ENCODE data around the gene BCL7A.

The BCL7A gene

DNA sequence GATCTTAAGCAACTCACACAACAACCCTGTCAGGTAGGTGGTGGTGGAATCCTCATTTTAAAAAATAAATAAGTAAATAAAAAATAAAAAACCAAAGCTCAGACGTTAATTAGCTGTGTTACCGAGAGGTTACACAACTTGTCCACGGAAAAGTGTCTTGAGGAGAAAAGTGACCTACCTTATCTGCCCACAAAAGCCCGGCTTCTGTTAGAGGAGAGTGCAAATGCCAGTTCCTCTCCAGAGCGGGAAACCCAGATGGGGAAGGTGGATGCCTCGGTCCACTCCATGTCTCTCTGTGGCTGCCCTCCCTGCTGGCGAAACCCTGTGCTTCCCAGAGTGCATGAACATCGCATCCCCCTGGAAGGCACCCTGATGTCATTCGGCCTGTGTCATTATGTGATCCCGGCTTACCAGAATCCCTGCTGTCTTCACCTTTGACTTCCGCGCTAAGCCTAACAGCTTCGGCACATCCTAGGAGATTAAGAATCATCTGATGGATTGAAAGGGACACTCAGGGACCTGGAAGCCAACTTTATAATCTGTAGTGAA, 63.2 kb downstream of the BCL7A start:
- H3K27me3 ChIP-seq (replicated peaks; ENCODE audit: control insufficient read depth, insufficient read depth, low read length), result no peaks in the 10 kb centered on the region
- H3K36me3 ChIP-seq (ENCODE audit: control insufficient read depth, insufficient read depth, low read length), result no peaks in the 10 kb centered on the region
- no peak for DNase-seq (ENCODE audit: extremely low read depth, insufficient read length)
- no peak overlapping the region for H3K4me3 ChIP-seq (replicated peaks; ENCODE audit: low read depth, low read length)
- TF ChIP-seq, protein P1, sequence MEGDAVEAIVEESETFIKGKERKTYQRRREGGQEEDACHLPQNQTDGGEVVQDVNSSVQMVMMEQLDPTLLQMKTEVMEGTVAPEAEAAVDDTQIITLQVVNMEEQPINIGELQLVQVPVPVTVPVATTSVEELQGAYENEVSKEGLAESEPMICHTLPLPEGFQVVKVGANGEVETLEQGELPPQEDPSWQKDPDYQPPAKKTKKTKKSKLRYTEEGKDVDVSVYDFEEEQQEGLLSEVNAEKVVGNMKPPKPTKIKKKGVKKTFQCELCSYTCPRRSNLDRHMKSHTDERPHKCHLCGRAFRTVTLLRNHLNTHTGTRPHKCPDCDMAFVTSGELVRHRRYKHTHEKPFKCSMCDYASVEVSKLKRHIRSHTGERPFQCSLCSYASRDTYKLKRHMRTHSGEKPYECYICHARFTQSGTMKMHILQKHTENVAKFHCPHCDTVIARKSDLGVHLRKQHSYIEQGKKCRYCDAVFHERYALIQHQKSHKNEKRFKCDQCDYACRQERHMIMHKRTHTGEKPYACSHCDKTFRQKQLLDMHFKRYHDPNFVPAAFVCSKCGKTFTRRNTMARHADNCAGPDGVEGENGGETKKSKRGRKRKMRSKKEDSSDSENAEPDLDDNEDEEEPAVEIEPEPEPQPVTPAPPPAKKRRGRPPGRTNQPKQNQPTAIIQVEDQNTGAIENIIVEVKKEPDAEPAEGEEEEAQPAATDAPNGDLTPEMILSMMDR (IDR thresholded peaks at IDR 0.05; ENCODE audit: insufficient read depth, low read length, poor library complexity, severe bottlenecking), result no peak

DNA sequence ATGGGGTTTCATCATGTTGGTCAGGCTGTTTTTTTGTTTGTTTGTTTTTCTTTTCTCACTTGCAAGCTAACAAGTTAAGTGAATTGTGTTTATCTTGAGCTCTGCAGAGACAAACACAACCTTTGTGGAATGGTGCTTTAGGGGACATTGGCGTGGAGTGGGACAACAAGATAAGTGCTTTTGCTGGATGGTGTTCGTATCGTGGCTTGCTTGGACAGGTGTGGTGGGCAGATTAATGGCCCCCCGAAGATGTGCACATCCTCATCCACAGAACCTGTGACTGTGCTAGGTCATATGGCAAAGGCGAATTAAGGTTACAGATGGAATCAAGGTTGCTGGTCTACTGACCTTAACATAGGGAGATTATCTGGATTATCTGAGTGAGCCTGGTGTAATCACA, 63.9 kb downstream of the BCL7A start:
- DNase-seq (ENCODE audit: extremely low read depth, insufficient read length), result no peak
- TF ChIP-seq, protein P1 (IDR thresholded peaks at IDR 0.05; ENCODE audit: insufficient read depth, low read length, poor library complexity, severe bottlenecking), result no peak
- H3K36me3 ChIP-seq (ENCODE audit: control insufficient read depth, insufficient read depth, low read length), result no peaks in the 10 kb centered on the region
- H3K4me3 ChIP-seq (replicated peaks; ENCODE audit: low read depth, low read length), result no peak overlapping the region
- no peaks in the 10 kb centered on the region for H3K27me3 ChIP-seq (replicated peaks; ENCODE audit: control insufficient read depth, insufficient read depth, low read length)

DNA sequence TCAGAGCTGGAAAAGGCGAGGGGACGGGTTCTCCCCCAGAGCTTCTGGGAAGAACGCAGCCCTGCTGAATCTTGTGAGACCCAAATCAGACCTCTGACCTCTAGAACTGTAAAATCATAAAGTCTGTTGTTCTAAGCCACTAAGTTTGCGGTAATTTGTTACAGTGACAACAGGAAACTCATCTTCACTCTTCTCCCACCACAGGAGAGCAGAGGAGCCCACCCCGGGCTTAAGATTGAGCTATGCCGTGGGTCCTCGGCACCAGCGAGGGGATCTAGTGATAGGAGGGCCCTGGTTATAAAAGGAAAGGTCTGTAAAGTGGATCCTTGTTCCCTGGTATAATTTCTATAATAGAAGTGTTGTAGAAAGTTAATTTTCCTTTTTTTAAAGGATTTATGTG, 64.4 kb downstream of the BCL7A start:
- H3K27me3 ChIP-seq (replicated peaks; ENCODE audit: control insufficient read depth, insufficient read depth, low read length), result no peaks in the 10 kb centered on the region
- no peak overlapping the region for H3K4me3 ChIP-seq (replicated peaks; ENCODE audit: low read depth, low read length)
- H3K36me3 ChIP-seq (ENCODE audit: control insufficient read depth, insufficient read depth, low read length), result no peaks in the 10 kb centered on the region
- no peak for DNase-seq (ENCODE audit: extremely low read depth, insufficient read length)
- TF ChIP-seq, protein P1 (IDR thresholded peaks at IDR 0.05; ENCODE audit: insufficient read depth, low read length, poor library complexity, severe bottlenecking), result no peak

DNA sequence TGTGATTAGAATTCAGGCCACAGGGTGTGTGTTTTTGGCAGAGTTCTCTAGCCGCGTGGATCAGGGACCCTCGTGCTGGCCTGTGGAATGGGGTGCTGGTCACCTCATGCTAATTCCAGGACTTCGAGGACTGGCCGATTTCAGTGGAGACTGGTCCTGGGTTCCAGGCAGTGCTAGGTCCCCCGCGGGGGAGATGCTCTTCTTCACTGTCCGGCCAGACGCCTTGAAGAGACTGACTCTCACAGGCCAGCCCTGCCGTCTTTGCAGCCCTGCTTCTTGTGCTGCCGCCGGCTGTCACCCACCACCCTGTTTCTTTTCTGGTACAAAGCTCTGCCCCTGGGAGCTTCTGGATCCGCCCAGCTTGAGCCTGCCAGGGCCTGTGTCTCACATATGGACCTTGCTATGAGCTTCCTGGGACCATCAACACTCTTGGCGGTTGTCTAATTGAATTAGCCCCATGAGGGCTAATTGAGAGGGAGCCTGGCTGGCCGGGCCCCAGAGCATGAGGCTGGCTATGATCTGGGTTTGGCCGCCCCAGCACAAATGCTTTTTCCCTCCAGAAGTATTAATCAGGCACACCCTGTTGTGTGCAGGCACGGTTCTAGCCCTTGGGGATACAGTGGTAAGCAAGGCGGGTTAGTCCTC, 65.1 kb downstream of the BCL7A start:
- DNase-seq (ENCODE audit: extremely low read depth, insufficient read length), result no peak
- TF ChIP-seq, protein P1 (IDR thresholded peaks at IDR 0.05; ENCODE audit: insufficient read depth, low read length, poor library complexity, severe bottlenecking), result no peak

DNA sequence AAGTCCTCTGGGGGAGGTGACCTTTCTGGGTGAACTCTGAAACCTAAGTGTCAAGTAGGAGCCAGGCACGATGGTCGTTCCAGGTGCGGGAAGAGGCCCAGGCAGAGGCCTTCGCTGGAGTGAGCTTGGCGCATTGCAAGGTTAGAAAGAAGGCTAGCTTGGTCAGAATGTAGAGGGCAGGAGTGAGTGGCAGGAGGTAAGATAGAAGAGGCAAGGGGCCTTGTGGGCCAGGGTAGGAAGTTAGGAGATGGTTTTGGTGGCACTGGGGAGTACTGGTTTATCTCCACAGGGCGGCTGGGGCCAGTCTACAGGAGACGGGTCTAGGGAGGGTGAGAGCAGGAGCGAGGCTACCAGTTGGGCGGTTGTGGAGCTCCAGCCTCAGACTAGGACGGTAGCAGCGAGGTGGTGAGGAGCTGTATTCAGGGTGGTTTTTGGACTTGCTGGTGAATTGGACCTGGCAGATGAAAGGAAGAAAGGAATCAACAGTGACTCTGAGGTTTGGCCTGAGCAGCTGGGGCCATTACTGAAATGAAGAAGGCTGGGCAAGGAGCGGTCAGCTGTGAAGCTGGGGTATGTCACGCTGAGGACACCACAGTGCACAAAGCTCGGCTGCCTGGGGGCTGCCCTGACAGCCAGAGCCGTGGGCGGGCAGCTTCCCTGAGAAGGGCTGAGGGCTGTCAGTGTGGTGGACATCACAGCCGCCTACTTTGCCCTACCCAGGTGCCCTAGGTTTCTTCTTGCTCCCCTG, 65.9 kb downstream of the BCL7A start:
- no peak for DNase-seq (ENCODE audit: extremely low read depth, insufficient read length)
- no peaks in the 10 kb centered on the region for H3K27me3 ChIP-seq (replicated peaks; ENCODE audit: control insufficient read depth, insufficient read depth, low read length)
- TF ChIP-seq, protein P1 (IDR thresholded peaks at IDR 0.05; ENCODE audit: insufficient read depth, low read length, poor library complexity, severe bottlenecking), result no peak
- no peaks in the 10 kb centered on the region for H3K36me3 ChIP-seq (ENCODE audit: control insufficient read depth, insufficient read depth, low read length)
- no peak overlapping the region for H3K4me3 ChIP-seq (replicated peaks; ENCODE audit: low read depth, low read length)

More for the DNA sequence above, 65.1 kb downstream of the BCL7A start:
- H3K36me3 ChIP-seq (ENCODE audit: control insufficient read depth, insufficient read depth, low read length), result no peaks in the 10 kb centered on the region
- no peaks in the 10 kb centered on the region for H3K27me3 ChIP-seq (replicated peaks; ENCODE audit: control insufficient read depth, insufficient read depth, low read length)
- no peak overlapping the region for H3K4me3 ChIP-seq (replicated peaks; ENCODE audit: low read depth, low read length)
